Testis (tissue), 3 donors: ENCODE results near the gene CPNE4. TPM values are rescaled to one million over a fixed set of nuclear protein-coding genes. Genes with fewer than 3 reads are reported as not detected.

Experiments
- DNase-seq: peaks from one replicate; pipeline ENCODE4 v3.0.0-alpha.2; 2019
- H3K27ac ChIP-seq, 2 donors: fragments of 200-600 bp; sonication (generic); one replicate each; pipeline ENCODE4 v1.5.1; 2019
- H3K27me3 ChIP-seq: fragments of 200-600 bp; sonication (generic); one replicate; pipeline ENCODE4 v1.5.1; 2019
- H3K36me3 ChIP-seq: fragments of 200-600 bp; sonication (generic); one replicate; pipeline ENCODE4 v1.5.1; 2017; ENCODE audit warnings: low read depth; ENCODE audit errors: missing control alignments
- H3K4me1 ChIP-seq: fragments of 200-600 bp; sonication (generic); one replicate; pipeline ENCODE4 v1.5.1; 2019
- H3K4me3 ChIP-seq, 2 donors: fragments of 200-600 bp; sonication (generic); one replicate each; pipeline ENCODE4 v1.5.1; 2017 to 2019
- H3K9me3 ChIP-seq: fragments of 200-600 bp; sonication (generic); one replicate; pipeline ENCODE4 v1.5.1; 2017
- POLR2A ChIP-seq: fragments of 450-650 bp; IDR thresholded peaks from one replicate; pipeline ENCODE4 v1.6.1; 2017; ENCODE audit warnings: antibody characterized with exemption, mild to moderate bottlenecking, moderate library complexity
- whole genome bisulfite sequencing, 2 donors: methylation state at CpG; one replicate each; pipeline ENCODE4 v1.1.5; 2018; 5-methylcytosine and 5-hydroxymethylcytosine counted together
- intact Hi-C: fragments of 100-400 bp; cut with DNase I; formaldehyde crosslinking; loops from one replicate; pipeline ENCODE4 v1.15.1; 2023; ENCODE audit warnings: low total_unique reads
- polyA plus RNA-seq: library from polyadenylated mRNA; stranded (reverse); fragments of 350-450 nt; fragmentation: Illumina TruSeq; extraction: RNeasy Lipid Tissue Mini Kit (QIAGEN cat#74804); gene quantifications from one replicate; pipeline ENCODE4 v1.2.3, GENCODE V29; 2014; ENCODE audit warnings: low read depth, low replicate concordance; ENCODE audit not compliant: insufficient read depth
- total RNA-seq, 2 donors: library from RNA; depleted of rRNA; stranded (reverse); fragments of >200 nt; gene quantifications; one replicate each; pipeline ENCODE4 v1.2.3, GENCODE V29; 2016
- TF ChIP-seq, protein P1 (sequence below), 3 experiments: fragments of 450-650 bp in 2 of 3; fragments of 200-600 bp in 1 of 3; sonication (generic) in 1 of 3; IDR thresholded peaks; one replicate each; pipeline ENCODE4 v1.5.1; 2016 to 2019; ENCODE audit warnings: antibody characterized with exemption in 3 of 3, mild to moderate bottlenecking in 2 of 3, moderate library complexity in 1 of 3

Gene CPNE4
- total and polyA plus RNA-seq, 3 donors from 2014 or later: 2.4 to 8.4 (median 4.5) TPM

DNA sequence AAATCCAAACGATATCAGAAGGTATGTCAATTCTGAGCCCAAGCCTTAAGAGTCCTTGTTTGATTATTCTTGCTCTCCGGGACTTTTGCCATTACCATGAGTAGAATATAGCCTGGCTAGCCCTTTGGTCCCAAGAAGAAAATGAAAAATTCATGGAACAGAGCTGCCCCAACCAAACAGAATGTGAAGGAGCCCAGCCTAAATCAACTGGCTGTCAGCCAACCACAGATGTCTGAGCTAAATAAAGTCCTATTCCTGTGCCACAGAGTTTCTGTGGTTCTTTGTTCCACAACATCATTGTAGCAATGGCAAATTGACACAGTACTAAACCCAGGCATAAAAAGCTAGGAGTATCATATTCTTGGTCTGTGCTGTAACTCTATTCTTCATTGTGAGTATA is 185.2 kb downstream of the CPNE4 start:
- no peaks in the 10 kb centered on the region for H3K27me3 ChIP-seq
- no peaks in the 10 kb centered on the region for H3K36me3 ChIP-seq
- H3K4me1 ChIP-seq: no peaks in the 10 kb centered on the region
- no peak overlapping the region for H3K27ac ChIP-seq
- no peak overlapping the region for H3K4me3 ChIP-seq
- TF ChIP-seq, protein P1, sequence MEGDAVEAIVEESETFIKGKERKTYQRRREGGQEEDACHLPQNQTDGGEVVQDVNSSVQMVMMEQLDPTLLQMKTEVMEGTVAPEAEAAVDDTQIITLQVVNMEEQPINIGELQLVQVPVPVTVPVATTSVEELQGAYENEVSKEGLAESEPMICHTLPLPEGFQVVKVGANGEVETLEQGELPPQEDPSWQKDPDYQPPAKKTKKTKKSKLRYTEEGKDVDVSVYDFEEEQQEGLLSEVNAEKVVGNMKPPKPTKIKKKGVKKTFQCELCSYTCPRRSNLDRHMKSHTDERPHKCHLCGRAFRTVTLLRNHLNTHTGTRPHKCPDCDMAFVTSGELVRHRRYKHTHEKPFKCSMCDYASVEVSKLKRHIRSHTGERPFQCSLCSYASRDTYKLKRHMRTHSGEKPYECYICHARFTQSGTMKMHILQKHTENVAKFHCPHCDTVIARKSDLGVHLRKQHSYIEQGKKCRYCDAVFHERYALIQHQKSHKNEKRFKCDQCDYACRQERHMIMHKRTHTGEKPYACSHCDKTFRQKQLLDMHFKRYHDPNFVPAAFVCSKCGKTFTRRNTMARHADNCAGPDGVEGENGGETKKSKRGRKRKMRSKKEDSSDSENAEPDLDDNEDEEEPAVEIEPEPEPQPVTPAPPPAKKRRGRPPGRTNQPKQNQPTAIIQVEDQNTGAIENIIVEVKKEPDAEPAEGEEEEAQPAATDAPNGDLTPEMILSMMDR (IDR thresholded peaks at IDR 0.05): no peak
- no peak for TF ChIP-seq POLR2A
- 90 to 92% methylated on average over 2 of the region's 2 CpGs for WGBS, 2 donors
- DNase-seq: no peak
- H3K9me3 ChIP-seq: no peaks in the 10 kb centered on the region
- intact Hi-C loops: no loop called here

DNA sequence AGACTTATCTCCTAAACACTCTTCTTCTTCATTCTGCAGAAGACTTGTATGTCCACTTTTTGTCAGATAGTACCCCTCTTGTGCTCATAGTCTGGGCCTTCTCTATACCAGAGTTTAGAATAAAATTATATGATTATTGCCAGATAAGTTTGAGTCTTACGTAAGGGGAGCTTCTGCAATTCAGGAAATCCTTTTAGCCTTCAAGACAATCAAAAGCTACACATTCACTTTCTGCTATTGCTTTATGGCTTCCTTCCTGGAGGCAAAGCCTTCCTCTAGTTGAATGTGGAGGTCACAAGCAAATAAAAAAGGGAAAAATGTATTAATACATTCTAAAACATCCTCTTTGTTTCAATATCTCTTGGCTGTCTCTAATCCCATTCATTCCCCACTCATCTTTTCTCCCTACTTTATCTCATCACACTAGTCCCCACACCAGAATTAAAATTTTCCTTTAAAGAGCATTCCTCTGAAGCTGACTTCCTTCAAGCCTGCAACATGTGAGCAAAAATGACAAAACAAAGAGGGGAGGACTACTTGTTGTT is 186.8 kb downstream of the CPNE4 start:
- no peaks in the 10 kb centered on the region for H3K4me1 ChIP-seq
- no peak overlapping the region for H3K27ac ChIP-seq
- 70 to 86% methylated on average over 1 of the region's 1 CpG for WGBS, 2 donors
- H3K36me3 ChIP-seq: no peaks in the 10 kb centered on the region
- no peak for DNase-seq
- intact Hi-C loops: no loop called here
- no peak overlapping the region for H3K4me3 ChIP-seq
- H3K9me3 ChIP-seq: no peaks in the 10 kb centered on the region
- H3K27me3 ChIP-seq: no peaks in the 10 kb centered on the region
- TF ChIP-seq POLR2A: no peak
- TF ChIP-seq, protein P1 (IDR thresholded peaks at IDR 0.05): no peak

- Histone ChIP-seq H3K36me3 (no peaks in the 10 kb centered on the region), H3K4me1 (no peaks in the 10 kb centered on the region), H3K27ac (no peak overlapping the region), H3K27me3 (no peaks in the 10 kb centered on the region), H3K4me3 (no peak overlapping the region), H3K9me3 (no peaks in the 10 kb centered on the region)
- intact Hi-C loops: no loop called here
- whole genome bisulfite sequencing, 2 donors: 32 to 82% methylated on average over 3 of the region's 3 CpGs
- DNase-seq: no peak
- no peak for TF ChIP-seq POLR2A
- TF ChIP-seq, protein P1 (IDR thresholded peaks at IDR 0.05): no peak
Observed at GRCh38 chr3:131846296-131846924, 188.4 kb downstream of the CPNE4 start.

GRCh38 chr3:131843174-131843573 is 191.6 kb downstream of the CPNE4 start:
- WGBS, 2 donors: 84 to 87% methylated on average over 9 of the region's 9 CpGs
- no peaks in the 10 kb centered on the region for H3K36me3 ChIP-seq
- no peak for TF ChIP-seq POLR2A
- TF ChIP-seq, protein P1 (IDR thresholded peaks at IDR 0.05): no peak
- intact Hi-C loops: no loop called here
- H3K27ac ChIP-seq: no peak overlapping the region
- no peak overlapping the region for H3K4me3 ChIP-seq
- no peaks in the 10 kb centered on the region for H3K27me3 ChIP-seq
- no peaks in the 10 kb centered on the region for H3K4me1 ChIP-seq
- no peaks in the 10 kb centered on the region for H3K9me3 ChIP-seq
- no peak for DNase-seq
